Measurements from ENCODE around the gene TFIP11. TPM values are rescaled to one million over a fixed set of nuclear protein-coding genes. Genes with fewer than 3 reads are reported as not detected.

TFIP11 gene
- total RNA-seq, 3 donors from 2014 or later: 27.5 to 34.5 (median 29.0) TPM

- TF ChIP-seq CTCF (IDR thresholded peaks at IDR 0.05) (peak in 2 of 3 donors; percentile 54 to 58), POLR2A (IDR thresholded peaks at IDR 0.05) (no peak)
- no peaks in the 10 kb centered on the region for H3K27me3 ChIP-seq
- no peak overlapping the region for H3K4me3 ChIP-seq
- no peak overlapping the region for H3K27ac ChIP-seq
- DNase-seq (ENCODE audit: low spot score in 2 of 2): no peak
- intact Hi-C loops (cut with DNase I; ENCODE audit: low total_unique reads): loop anchor here (5.0 kb wide), 1 partner anchor 86 kb away; no protein-coding TSS in a partner anchor
- H3K4me1 ChIP-seq: no peaks in the 10 kb centered on the region
- H3K36me3 ChIP-seq: no peaks in the 10 kb centered on the region
- no peaks in the 10 kb centered on the region for H3K9me3 ChIP-seq
These were observed 51.0 kb downstream of the TFIP11 start for GRCh38 chr22:26461188-26461810.

GRCh38 chr22:26460202-26460601 lies 52.1 kb downstream of the TFIP11 start:
- no peaks in the 10 kb centered on the region for H3K9me3 ChIP-seq
- DNase-seq (ENCODE audit: low spot score in 2 of 2): no peak
- no peak overlapping the region for H3K4me3 ChIP-seq
- TF ChIP-seq CTCF (IDR thresholded peaks at IDR 0.05) (no peak), POLR2AphosphoS5 (IDR thresholded peaks at IDR 0.05) (no peak), POLR2A (IDR thresholded peaks at IDR 0.05) (no peak)
- H3K27me3 ChIP-seq: no peaks in the 10 kb centered on the region
- H3K36me3 ChIP-seq: no peaks in the 10 kb centered on the region
- H3K4me1 ChIP-seq: no peaks in the 10 kb centered on the region
- no peak overlapping the region for H3K27ac ChIP-seq
- intact Hi-C loops (cut with DNase I; ENCODE audit: low total_unique reads): loop anchor here (5.0 kb wide), 1 partner anchor 87 kb away; no protein-coding TSS in a partner anchor

- intact Hi-C loops (cut with DNase I; ENCODE audit: low total_unique reads): no loop called here
- no peaks in the 10 kb centered on the region for H3K36me3 ChIP-seq
- no peaks in the 10 kb centered on the region for H3K27me3 ChIP-seq
- H3K9me3 ChIP-seq: no peaks in the 10 kb centered on the region
- TF ChIP-seq POLR2AphosphoS5 (IDR thresholded peaks at IDR 0.05): no peak
- no peak for TF ChIP-seq POLR2A (IDR thresholded peaks at IDR 0.05)
- TF ChIP-seq CTCF (IDR thresholded peaks at IDR 0.05): no peak
- no peak overlapping the region for H3K27ac ChIP-seq
- no peak overlapping the region for H3K4me3 ChIP-seq
- DNase-seq (ENCODE audit: low spot score in 2 of 2): no peak
- H3K4me1 ChIP-seq: no peaks in the 10 kb centered on the region
These were observed 54.5 kb downstream of the TFIP11 start for GRCh38 chr22:26457661-26458272.

- Histone ChIP-seq H3K4me3 (no peak overlapping the region), H3K4me1 (no peaks in the 10 kb centered on the region), H3K27ac (no peak overlapping the region), H3K36me3 (peaks cover 7% of the 10 kb centered on the region), H3K9me3 (no peaks in the 10 kb centered on the region), H3K27me3 (no peaks in the 10 kb centered on the region)
- no peak for DNase-seq (ENCODE audit: low spot score in 2 of 2)
- intact Hi-C loops (cut with DNase I; ENCODE audit: low total_unique reads): no loop called here
- TF ChIP-seq POLR2A (IDR thresholded peaks at IDR 0.05) (no peak), POLR2AphosphoS5 (IDR thresholded peaks at IDR 0.05) (no peak), CTCF (IDR thresholded peaks at IDR 0.05) (no peak)
These were observed 58.3 kb downstream of the TFIP11 start for GRCh38 chr22:26453812-26454500.

- H3K4me3 ChIP-seq: no peak overlapping the region
- no peaks in the 10 kb centered on the region for H3K4me1 ChIP-seq
- intact Hi-C loops (cut with DNase I; ENCODE audit: low total_unique reads): no loop called here
- peaks cover 7% of the 10 kb centered on the region for H3K36me3 ChIP-seq
- no peak for DNase-seq (ENCODE audit: low spot score in 2 of 2)
- H3K27ac ChIP-seq: no peak overlapping the region
- TF ChIP-seq POLR2A (IDR thresholded peaks at IDR 0.05) (no peak), CTCF (IDR thresholded peaks at IDR 0.05) (no peak), POLR2AphosphoS5 (IDR thresholded peaks at IDR 0.05) (no peak)
- H3K9me3 ChIP-seq: no peaks in the 10 kb centered on the region
- no peaks in the 10 kb centered on the region for H3K27me3 ChIP-seq
These were observed 59.1 kb downstream of the TFIP11 start for GRCh38 chr22:26453216-26453615.
